WTC11 (cell line): ENCODE data around the gene CX3CR1.

Experiments used
- ETV6 ChIP-seq: sonication (generic); formaldehyde crosslinking; IDR thresholded peaks from 2 replicates; pipeline ENCODE4 v1.8.1; 2022; ENCODE audit warnings: mild to moderate bottlenecking, missing genetic modification reagents
- FOXJ3 ChIP-seq: sonication (generic); formaldehyde crosslinking; IDR thresholded peaks from 2 replicates; pipeline ENCODE4 v1.9.0; 2021; ENCODE audit warnings: missing genetic modification reagents, mild to moderate bottlenecking, borderline replicate concordance
- NFATC4 ChIP-seq: fragments of 250-450 bp; sonication (Bioruptor Pico); IDR thresholded peaks from 2 replicates; pipeline ENCODE4 v1.9.0; 2021; ENCODE audit warnings: mild to moderate bottlenecking
- TEAD4 ChIP-seq: sonication (generic); formaldehyde crosslinking; IDR thresholded peaks from 2 replicates; pipeline ENCODE4 v1.8.0; 2022; ENCODE audit warnings: mild to moderate bottlenecking, missing genetic modification reagents
- TF ChIP-seq, protein P1 (sequence below): fragments of 200-600 bp; IDR thresholded peaks from 2 replicates; pipeline ENCODE4 v1.8.0; 2022; ENCODE audit warnings: antibody characterized with exemption
- TF ChIP-seq, protein P2 (sequence below): sonication (generic); formaldehyde crosslinking; IDR thresholded peaks from 2 replicates; pipeline ENCODE4 v1.8.1; 2023; ENCODE audit warnings: mild to moderate bottlenecking, missing genetic modification reagents
- TF ChIP-seq, protein P3 (sequence below): sonication (generic); formaldehyde crosslinking; IDR thresholded peaks from 2 replicates; pipeline ENCODE4 v1.8.1; 2022; ENCODE audit warnings: low read depth, mild to moderate bottlenecking, moderate library complexity, missing genetic modification reagents, borderline replicate concordance

DNA sequence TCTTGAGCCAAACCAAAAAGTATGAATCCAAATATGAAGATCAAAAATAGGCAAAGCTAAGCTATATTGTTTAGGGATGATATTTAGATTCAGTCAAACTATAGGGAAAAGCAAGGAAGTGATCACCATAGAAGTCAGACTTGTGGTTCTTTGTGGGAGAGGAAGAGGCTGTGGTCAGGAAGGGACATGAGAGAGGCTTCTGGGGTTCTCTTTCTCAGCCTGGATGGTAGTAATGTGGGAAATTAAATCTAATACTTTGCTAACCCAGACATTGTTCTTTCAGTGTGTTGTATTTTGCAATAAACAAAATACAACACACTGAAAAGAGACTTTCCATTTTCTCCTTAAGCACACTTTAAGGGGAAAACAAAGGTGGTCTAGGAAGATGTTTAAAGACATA is 3.1 kb downstream of the CX3CR1 start:
- TF ChIP-seq ETV6 (CRISPR knock-in tag) = no peak
- no peak for TF ChIP-seq NFATC4 (CRISPR knock-in tag)
- TF ChIP-seq, protein P1, sequence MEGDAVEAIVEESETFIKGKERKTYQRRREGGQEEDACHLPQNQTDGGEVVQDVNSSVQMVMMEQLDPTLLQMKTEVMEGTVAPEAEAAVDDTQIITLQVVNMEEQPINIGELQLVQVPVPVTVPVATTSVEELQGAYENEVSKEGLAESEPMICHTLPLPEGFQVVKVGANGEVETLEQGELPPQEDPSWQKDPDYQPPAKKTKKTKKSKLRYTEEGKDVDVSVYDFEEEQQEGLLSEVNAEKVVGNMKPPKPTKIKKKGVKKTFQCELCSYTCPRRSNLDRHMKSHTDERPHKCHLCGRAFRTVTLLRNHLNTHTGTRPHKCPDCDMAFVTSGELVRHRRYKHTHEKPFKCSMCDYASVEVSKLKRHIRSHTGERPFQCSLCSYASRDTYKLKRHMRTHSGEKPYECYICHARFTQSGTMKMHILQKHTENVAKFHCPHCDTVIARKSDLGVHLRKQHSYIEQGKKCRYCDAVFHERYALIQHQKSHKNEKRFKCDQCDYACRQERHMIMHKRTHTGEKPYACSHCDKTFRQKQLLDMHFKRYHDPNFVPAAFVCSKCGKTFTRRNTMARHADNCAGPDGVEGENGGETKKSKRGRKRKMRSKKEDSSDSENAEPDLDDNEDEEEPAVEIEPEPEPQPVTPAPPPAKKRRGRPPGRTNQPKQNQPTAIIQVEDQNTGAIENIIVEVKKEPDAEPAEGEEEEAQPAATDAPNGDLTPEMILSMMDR = no peak
- TF ChIP-seq FOXJ3 (CRISPR knock-in tag) = no peak
- TF ChIP-seq, protein P2, sequence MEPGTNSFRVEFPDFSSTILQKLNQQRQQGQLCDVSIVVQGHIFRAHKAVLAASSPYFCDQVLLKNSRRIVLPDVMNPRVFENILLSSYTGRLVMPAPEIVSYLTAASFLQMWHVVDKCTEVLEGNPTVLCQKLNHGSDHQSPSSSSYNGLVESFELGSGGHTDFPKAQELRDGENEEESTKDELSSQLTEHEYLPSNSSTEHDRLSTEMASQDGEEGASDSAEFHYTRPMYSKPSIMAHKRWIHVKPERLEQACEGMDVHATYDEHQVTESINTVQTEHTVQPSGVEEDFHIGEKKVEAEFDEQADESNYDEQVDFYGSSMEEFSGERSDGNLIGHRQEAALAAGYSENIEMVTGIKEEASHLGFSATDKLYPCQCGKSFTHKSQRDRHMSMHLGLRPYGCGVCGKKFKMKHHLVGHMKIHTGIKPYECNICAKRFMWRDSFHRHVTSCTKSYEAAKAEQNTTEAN (CRISPR knock-in tag) = no peak
- no peak for TF ChIP-seq TEAD4 (CRISPR knock-in tag)
- TF ChIP-seq, protein P3, sequence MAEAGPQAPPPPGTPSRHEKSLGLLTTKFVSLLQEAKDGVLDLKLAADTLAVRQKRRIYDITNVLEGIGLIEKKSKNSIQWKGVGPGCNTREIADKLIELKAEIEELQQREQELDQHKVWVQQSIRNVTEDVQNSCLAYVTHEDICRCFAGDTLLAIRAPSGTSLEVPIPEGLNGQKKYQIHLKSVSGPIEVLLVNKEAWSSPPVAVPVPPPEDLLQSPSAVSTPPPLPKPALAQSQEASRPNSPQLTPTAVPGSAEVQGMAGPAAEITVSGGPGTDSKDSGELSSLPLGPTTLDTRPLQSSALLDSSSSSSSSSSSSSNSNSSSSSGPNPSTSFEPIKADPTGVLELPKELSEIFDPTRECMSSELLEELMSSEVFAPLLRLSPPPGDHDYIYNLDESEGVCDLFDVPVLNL (CRISPR knock-in tag) = no peak
